NOMO-1 treated with dmso at 0.1 percent for 144 hours (cell line): ENCODE results near the gene GOPC.
"Not testable (repeated sequence)": the region's sequence is repeated elsewhere in the genome, so short reads cannot be mapped to it uniquely, and the experiment has no call there.

Experiments used
- DNase-seq: peaks from one replicate; lab custom pipeline; 2025; ENCODE audit not compliant: unreplicated experiment; lab: John Stamatoyannopoulos, UW

GOPC gene

GRCh38 chr6:117602151-117602898, at the start of gene GOPC:
Gene GOPC (minus strand): TSS chr6:117602511. CDS start chr6:117602288, 223 bp downstream.
- peak; percentile 97 for DNase-seq

- DNase-seq = not testable (repeated sequence)
Observed at GRCh38 chr6:117651984-117652383, 49.7 kb upstream of the GOPC start.

- DNase-seq = no peak
Observed at GRCh38 chr6:117642976-117643375, 40.7 kb upstream of the GOPC start.

GRCh38 chr6:117637770-117638169, 35.5 kb upstream of the GOPC start:
- no peak for DNase-seq

GRCh38 chr6:117629119-117629660, 26.9 kb upstream of the GOPC start:
- DNase-seq = no peak

GRCh38 chr6:117627533-117627932, 25.2 kb upstream of the GOPC start:
- no peak for DNase-seq

GRCh38 chr6:117624869-117625481, 22.7 kb upstream of the GOPC start:
- no peak for DNase-seq

GRCh38 chr6:117619178-117619577, 16.9 kb upstream of the GOPC start:
- no peak for DNase-seq

GRCh38 chr6:117617210-117618035, 15.1 kb upstream of the GOPC start:
- no peak for DNase-seq

- DNase-seq = no peak
Observed at GRCh38 chr6:117616391-117617209, 14.3 kb upstream of the GOPC start.

GRCh38 chr6:117615750-117616390, 13.6 kb upstream of the GOPC start:
- no peak for DNase-seq

GRCh38 chr6:117613920-117614560, 11.7 kb upstream of the GOPC start:
- no peak for DNase-seq

GRCh38 chr6:117607511-117607910, 5.2 kb upstream of the GOPC start:
- peak; percentile 1 for DNase-seq

- peak; percentile 18 for DNase-seq
Observed at GRCh38 chr6:117605169-117605826, 3.0 kb upstream of the GOPC start.

- no peak for DNase-seq
Observed at GRCh38 chr6:117603821-117604220, 1.5 kb upstream of the GOPC start.

- DNase-seq = no peak
Observed at GRCh38 chr6:117602899-117603588, 733 bp upstream of the GOPC start.

- DNase-seq = no peak
Observed at GRCh38 chr6:117601811-117602150, 530 bp downstream of the GOPC start.

GRCh38 chr6:117600008-117600743, 2.1 kb downstream of the GOPC start:
- peak; percentile 2 for DNase-seq
